WTC11 (cell line): ENCODE data around the gene DYNC1I1. TPM values are rescaled to one million over a fixed set of nuclear protein-coding genes. Genes with fewer than 3 reads are reported as not detected.

Experiments
- ATAC-seq: fragments of 200-7000 bp; cut with Tn5 transposase; 2 replicates; pipeline ENCODE4 v1.10.0; 2021; ENCODE audit warnings: mild to moderate bottlenecking, moderate library complexity
- CTCF ChIA-PET: fragments of 300-600 bp; sonication (Branson Sonifier 250); formaldehyde crosslinking; loops from one replicate; lab custom pipeline; 2021; ENCODE audit warnings: antibody characterized with exemption; lab: Charles Lee
- POLR2A ChIA-PET: fragments of 350-600 bp; sonication (Branson Sonifier 250); formaldehyde crosslinking; loops from one replicate; lab custom pipeline; 2021; ENCODE audit warnings: antibody characterized with exemption; lab: Charles Lee
- DNase-seq: peaks from one replicate; pipeline ENCODE4 v3.0.0; 2021; ENCODE audit warnings: low spot score
- H3K27ac Mint-ChIP-seq: 2 replicates; pipeline ENCODE4 v1.8.0; 2021; ENCODE audit warnings: mixed read lengths
- H3K27me3 Mint-ChIP-seq: 2 replicates; pipeline ENCODE4 v1.8.0; 2021; ENCODE audit warnings: low read depth, mild to moderate bottlenecking, moderate library complexity, mixed read lengths
- H3K36me3 Mint-ChIP-seq: 2 replicates; pipeline ENCODE4 v1.8.0; 2021; ENCODE audit warnings: mixed read lengths
- H3K4me1 Mint-ChIP-seq: 2 replicates; pipeline ENCODE4 v1.8.0; 2022; ENCODE audit warnings: mixed read lengths
- H3K4me3 Mint-ChIP-seq: 2 replicates; pipeline ENCODE4 v1.8.0; 2021; ENCODE audit warnings: mild to moderate bottlenecking, moderate library complexity, mixed read lengths
- H3K9me3 Mint-ChIP-seq: 2 replicates; pipeline ENCODE4 v1.8.0; 2021; ENCODE audit warnings: mixed read lengths
- CDX4 ChIP-seq: fragments of 250-450 bp; sonication (Bioruptor Pico); IDR thresholded peaks from 2 replicates; pipeline ENCODE4 v1.9.0; 2021; ENCODE audit warnings: moderate library complexity, mild to moderate bottlenecking, inconsistent platforms, borderline replicate concordance
- ERG ChIP-seq: fragments of 250-450 bp; sonication (Bioruptor Pico); IDR thresholded peaks from 2 replicates; pipeline ENCODE4 v1.8.0; 2021; ENCODE audit warnings: mild to moderate bottlenecking
- ESRRA ChIP-seq: sonication (generic); formaldehyde crosslinking; IDR thresholded peaks from 2 replicates; pipeline ENCODE4 v1.8.1; 2022; ENCODE audit warnings: mild to moderate bottlenecking, missing genetic modification reagents, borderline replicate concordance
- ETV6 ChIP-seq: sonication (generic); formaldehyde crosslinking; IDR thresholded peaks from 2 replicates; pipeline ENCODE4 v1.8.1; 2022; ENCODE audit warnings: mild to moderate bottlenecking, missing genetic modification reagents
- GABPB1 ChIP-seq: sonication (generic); formaldehyde crosslinking; IDR thresholded peaks from 2 replicates; pipeline ENCODE4 v1.8.1; 2023; ENCODE audit warnings: mild to moderate bottlenecking, missing genetic modification reagents
- NFATC4 ChIP-seq: fragments of 250-450 bp; sonication (Bioruptor Pico); IDR thresholded peaks from 2 replicates; pipeline ENCODE4 v1.9.0; 2021; ENCODE audit warnings: mild to moderate bottlenecking
- NFYB ChIP-seq: sonication (generic); formaldehyde crosslinking; conservative IDR thresholded peaks from 2 replicates; pipeline ENCODE4 v1.8.0; 2022; ENCODE audit warnings: low read depth, missing genetic modification reagents
- NR2C2 ChIP-seq: sonication (generic); formaldehyde crosslinking; IDR thresholded peaks from 2 replicates; pipeline ENCODE4 v1.8.0; 2022; ENCODE audit warnings: mild to moderate bottlenecking, missing genetic modification reagents
- RELA ChIP-seq: sonication (generic); formaldehyde crosslinking; IDR thresholded peaks from 2 replicates; pipeline ENCODE4 v1.8.1; 2022; ENCODE audit warnings: missing genetic modification reagents, mild to moderate bottlenecking, borderline replicate concordance
- SMAD3 ChIP-seq: sonication (generic); formaldehyde crosslinking; IDR thresholded peaks from 2 replicates; pipeline ENCODE4 v1.8.0; 2022; ENCODE audit warnings: missing genetic modification reagents, mild to moderate bottlenecking, borderline replicate concordance
- TP53 ChIP-seq: sonication (generic); formaldehyde crosslinking; IDR thresholded peaks from 2 replicates; pipeline ENCODE4 v1.8.1; 2023; ENCODE audit warnings: mild to moderate bottlenecking, missing genetic modification reagents
- ZBTB21 ChIP-seq: sonication (generic); formaldehyde crosslinking; IDR thresholded peaks from 2 replicates; pipeline ENCODE4 v1.8.1; 2023; ENCODE audit warnings: mild to moderate bottlenecking, missing genetic modification reagents, borderline replicate concordance
- ZMAT4 ChIP-seq: fragments of 250-450 bp; sonication (Bioruptor Pico); IDR thresholded peaks from 2 replicates; pipeline ENCODE4 v1.9.0; 2021; ENCODE audit warnings: mild to moderate bottlenecking
- ZNF121 ChIP-seq: sonication (generic); formaldehyde crosslinking; IDR thresholded peaks from 2 replicates; pipeline ENCODE4 v1.8.0; 2023; ENCODE audit warnings: missing genetic modification reagents
- ZNF263 ChIP-seq: sonication (generic); formaldehyde crosslinking; IDR thresholded peaks from 2 replicates; pipeline ENCODE4 v1.8.1; 2022; ENCODE audit warnings: low read depth, mild to moderate bottlenecking, moderate library complexity, missing genetic modification reagents
- ZNF416 ChIP-seq: fragments of 250-450 bp; sonication (Bioruptor Pico); IDR thresholded peaks from 2 replicates; pipeline ENCODE4 v1.9.0; 2021; ENCODE audit warnings: mild to moderate bottlenecking, inconsistent platforms
- ZNF423 ChIP-seq: fragments of 250-450 bp; sonication (Bioruptor Pico); IDR thresholded peaks from 2 replicates; pipeline ENCODE4 v2.1.2; 2022; ENCODE audit warnings: mild to moderate bottlenecking, moderate library complexity
- total RNA-seq: library from RNA; stranded (reverse); gene quantifications from 3 replicates; pipeline ENCODE4 v1.2.3, GENCODE V29; 2021
- TF ChIP-seq, protein P1 (sequence below): sonication (generic); formaldehyde crosslinking; IDR thresholded peaks from 2 replicates; pipeline ENCODE4 v1.8.1; 2022; ENCODE audit warnings: mild to moderate bottlenecking, moderate library complexity, missing genetic modification reagents
- TF ChIP-seq, protein P2 (sequence below): sonication (generic); formaldehyde crosslinking; conservative IDR thresholded peaks from 2 replicates; pipeline ENCODE4 v1.8.1; 2022; ENCODE audit warnings: mild to moderate bottlenecking, missing genetic modification reagents
- TF ChIP-seq, protein P3 (sequence below): sonication (generic); formaldehyde crosslinking; IDR thresholded peaks from 2 replicates; pipeline ENCODE4 v1.8.1; 2023; ENCODE audit warnings: mild to moderate bottlenecking, missing genetic modification reagents
- TF ChIP-seq, protein P4 (sequence below): fragments of 250-450 bp; sonication (Bioruptor Pico); IDR thresholded peaks from 2 replicates; pipeline ENCODE4 v1.9.0; 2021; ENCODE audit warnings: mild to moderate bottlenecking

The DYNC1I1 gene
- total RNA-seq, 1 experiment from 2014 or later = 2.8 TPM

- CTCF ChIA-PET = interaction anchor here (1.1 kb wide), 1 partner anchor 1106 kb away, joined by 3 read pairs; no protein-coding TSS in a partner anchor
- POLR2A ChIA-PET = interaction anchor here (0.8 kb wide), 1 partner anchor 118 kb away, joined by 3 read pairs; no protein-coding TSS in a partner anchor
- TF ChIP-seq, protein P1, sequence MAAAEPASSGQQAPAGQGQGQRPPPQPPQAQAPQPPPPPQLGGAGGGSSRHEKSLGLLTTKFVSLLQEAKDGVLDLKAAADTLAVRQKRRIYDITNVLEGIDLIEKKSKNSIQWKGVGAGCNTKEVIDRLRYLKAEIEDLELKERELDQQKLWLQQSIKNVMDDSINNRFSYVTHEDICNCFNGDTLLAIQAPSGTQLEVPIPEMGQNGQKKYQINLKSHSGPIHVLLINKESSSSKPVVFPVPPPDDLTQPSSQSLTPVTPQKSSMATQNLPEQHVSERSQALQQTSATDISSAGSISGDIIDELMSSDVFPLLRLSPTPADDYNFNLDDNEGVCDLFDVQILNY (CRISPR knock-in tag) = no peak
- TF ChIP-seq NFATC4 (CRISPR knock-in tag) (no peak), ERG (CRISPR knock-in tag) (no peak)
- TF ChIP-seq, all 79 proteins: peak for 0
- DNase-seq (no peak), ATAC-seq (no peak)
- Mint-ChIP-seq H3K36me3 (no peaks in the 10 kb centered on the region), H3K4me1 (no peaks in the 10 kb centered on the region), H3K27me3 (no peaks in the 10 kb centered on the region), H3K9me3 (no peaks in the 10 kb centered on the region), H3K4me3 (no peak overlapping the region), H3K27ac (no peak overlapping the region)
Observed at GRCh38 chr7:95922191-95922590, 149.8 kb downstream of the DYNC1I1 start.

DNA sequence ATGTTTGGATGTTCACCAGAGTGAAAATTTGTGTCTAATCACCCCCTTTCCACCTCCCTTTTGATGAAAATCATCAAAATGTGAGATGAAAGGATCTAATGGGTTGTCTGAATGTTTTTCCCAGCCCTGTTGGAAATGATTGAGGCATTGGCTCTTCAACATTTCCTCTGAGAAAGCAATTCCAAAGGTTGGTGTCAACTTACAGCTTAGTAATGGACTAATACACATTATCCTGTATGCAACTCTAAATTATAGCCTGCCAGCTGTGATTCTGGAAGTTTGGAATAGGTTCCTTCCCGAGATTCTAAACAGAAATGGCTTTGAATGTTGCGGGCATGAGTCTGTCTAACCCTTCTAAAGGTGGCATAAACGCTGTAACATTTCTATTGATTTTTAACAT is 152.9 kb downstream of the DYNC1I1 start:
- no peak overlapping the region for H3K4me3 Mint-ChIP-seq
- TF ChIP-seq ZMAT4 (CRISPR knock-in tag) (no peak), NFYB (CRISPR knock-in tag) (no peak), NR2C2 (CRISPR knock-in tag) (no peak), SMAD3 (no peak), GABPB1 (CRISPR knock-in tag) (no peak), ZBTB21 (CRISPR knock-in tag) (no peak), ZNF263 (CRISPR knock-in tag) (no peak)
- TF ChIP-seq, protein P2, sequence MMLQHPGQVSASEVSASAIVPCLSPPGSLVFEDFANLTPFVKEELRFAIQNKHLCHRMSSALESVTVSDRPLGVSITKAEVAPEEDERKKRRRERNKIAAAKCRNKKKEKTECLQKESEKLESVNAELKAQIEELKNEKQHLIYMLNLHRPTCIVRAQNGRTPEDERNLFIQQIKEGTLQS (CRISPR knock-in tag) = no peak
- TF ChIP-seq, all 79 proteins: peak for 0
- POLR2A ChIA-PET = no interaction called here
- CTCF ChIA-PET = interaction anchor here (0.9 to 1.6 kb wide), 2 partner anchors 8 to 113 kb away, joined by 3 read pairs; no protein-coding TSS in a partner anchor
- H3K27ac Mint-ChIP-seq = no peak overlapping the region
- DNase-seq (no peak), ATAC-seq (no peak)
- H3K36me3 Mint-ChIP-seq = no peaks in the 10 kb centered on the region
- H3K9me3 Mint-ChIP-seq = no peaks in the 10 kb centered on the region
- no peaks in the 10 kb centered on the region for H3K4me1 Mint-ChIP-seq
- no peaks in the 10 kb centered on the region for H3K27me3 Mint-ChIP-seq

DNA sequence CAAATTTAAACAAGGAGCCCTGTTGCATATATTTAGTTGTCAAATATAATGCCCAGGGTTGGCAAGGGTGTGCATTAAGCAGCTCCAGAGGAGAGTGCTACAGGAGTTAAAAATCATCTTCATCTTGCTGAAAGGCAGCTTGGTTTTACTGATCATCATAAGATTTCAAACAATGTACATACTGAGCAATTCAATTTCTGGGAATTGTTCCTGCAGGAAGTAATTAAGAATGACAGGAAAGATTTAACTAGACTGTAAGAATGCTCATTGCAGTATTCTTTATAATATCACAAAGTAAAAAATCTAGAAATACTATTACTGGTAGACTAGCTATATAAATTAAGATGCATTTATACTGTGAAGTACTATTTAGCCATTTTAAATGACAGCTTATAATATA is 153.6 kb downstream of the DYNC1I1 start:
- no peak for ATAC-seq

GRCh38 chr7:95927756-95928155 is 155.4 kb downstream of the DYNC1I1 start:
- CTCF ChIA-PET = interaction anchor here (1.3 kb wide), 1 partner anchor 28 kb away, joined by 3 read pairs; no protein-coding TSS in a partner anchor
- Mint-ChIP-seq H3K36me3 (no peaks in the 10 kb centered on the region), H3K4me1 (no peaks in the 10 kb centered on the region), H3K27ac (no peak overlapping the region; the same call in 1 of the 2 replicates), H3K4me3 (no peak overlapping the region), H3K9me3 (no peaks in the 10 kb centered on the region), H3K27me3 (no peaks in the 10 kb centered on the region)
- DNase-seq (no peak), ATAC-seq (no peak)
- POLR2A ChIA-PET = no interaction called here
- TF ChIP-seq, protein P3, sequence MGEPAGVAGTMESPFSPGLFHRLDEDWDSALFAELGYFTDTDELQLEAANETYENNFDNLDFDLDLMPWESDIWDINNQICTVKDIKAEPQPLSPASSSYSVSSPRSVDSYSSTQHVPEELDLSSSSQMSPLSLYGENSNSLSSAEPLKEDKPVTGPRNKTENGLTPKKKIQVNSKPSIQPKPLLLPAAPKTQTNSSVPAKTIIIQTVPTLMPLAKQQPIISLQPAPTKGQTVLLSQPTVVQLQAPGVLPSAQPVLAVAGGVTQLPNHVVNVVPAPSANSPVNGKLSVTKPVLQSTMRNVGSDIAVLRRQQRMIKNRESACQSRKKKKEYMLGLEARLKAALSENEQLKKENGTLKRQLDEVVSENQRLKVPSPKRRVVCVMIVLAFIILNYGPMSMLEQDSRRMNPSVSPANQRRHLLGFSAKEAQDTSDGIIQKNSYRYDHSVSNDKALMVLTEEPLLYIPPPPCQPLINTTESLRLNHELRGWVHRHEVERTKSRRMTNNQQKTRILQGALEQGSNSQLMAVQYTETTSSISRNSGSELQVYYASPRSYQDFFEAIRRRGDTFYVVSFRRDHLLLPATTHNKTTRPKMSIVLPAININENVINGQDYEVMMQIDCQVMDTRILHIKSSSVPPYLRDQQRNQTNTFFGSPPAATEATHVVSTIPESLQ (CRISPR knock-in tag) = no peak
- no peak for TF ChIP-seq ZNF121 (CRISPR knock-in tag)
- TF ChIP-seq TP53 (CRISPR knock-in tag) = no peak
- TF ChIP-seq, protein P4, sequence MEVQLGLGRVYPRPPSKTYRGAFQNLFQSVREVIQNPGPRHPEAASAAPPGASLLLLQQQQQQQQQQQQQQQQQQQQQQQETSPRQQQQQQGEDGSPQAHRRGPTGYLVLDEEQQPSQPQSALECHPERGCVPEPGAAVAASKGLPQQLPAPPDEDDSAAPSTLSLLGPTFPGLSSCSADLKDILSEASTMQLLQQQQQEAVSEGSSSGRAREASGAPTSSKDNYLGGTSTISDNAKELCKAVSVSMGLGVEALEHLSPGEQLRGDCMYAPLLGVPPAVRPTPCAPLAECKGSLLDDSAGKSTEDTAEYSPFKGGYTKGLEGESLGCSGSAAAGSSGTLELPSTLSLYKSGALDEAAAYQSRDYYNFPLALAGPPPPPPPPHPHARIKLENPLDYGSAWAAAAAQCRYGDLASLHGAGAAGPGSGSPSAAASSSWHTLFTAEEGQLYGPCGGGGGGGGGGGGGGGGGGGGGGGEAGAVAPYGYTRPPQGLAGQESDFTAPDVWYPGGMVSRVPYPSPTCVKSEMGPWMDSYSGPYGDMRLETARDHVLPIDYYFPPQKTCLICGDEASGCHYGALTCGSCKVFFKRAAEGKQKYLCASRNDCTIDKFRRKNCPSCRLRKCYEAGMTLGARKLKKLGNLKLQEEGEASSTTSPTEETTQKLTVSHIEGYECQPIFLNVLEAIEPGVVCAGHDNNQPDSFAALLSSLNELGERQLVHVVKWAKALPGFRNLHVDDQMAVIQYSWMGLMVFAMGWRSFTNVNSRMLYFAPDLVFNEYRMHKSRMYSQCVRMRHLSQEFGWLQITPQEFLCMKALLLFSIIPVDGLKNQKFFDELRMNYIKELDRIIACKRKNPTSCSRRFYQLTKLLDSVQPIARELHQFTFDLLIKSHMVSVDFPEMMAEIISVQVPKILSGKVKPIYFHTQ = no peak
- TF ChIP-seq ETV6 (CRISPR knock-in tag) = no peak
- no peak for TF ChIP-seq CDX4 (CRISPR knock-in tag)
- no peak for TF ChIP-seq ZBTB21 (CRISPR knock-in tag)
- TF ChIP-seq RELA = no peak
- no peak for TF ChIP-seq ESRRA (CRISPR knock-in tag)
- TF ChIP-seq ZNF423 (CRISPR knock-in tag) = no peak

More for the DNA sequence above, 153.6 kb downstream of the DYNC1I1 start:
- no peak overlapping the region for H3K27ac Mint-ChIP-seq
- no peak for TF ChIP-seq ZNF416 (CRISPR knock-in tag)
- H3K36me3 Mint-ChIP-seq = no peaks in the 10 kb centered on the region
- no peak for DNase-seq
- H3K4me3 Mint-ChIP-seq = no peak overlapping the region
- ChIA-PET POLR2A (no interaction called here), CTCF (interaction anchor here (1.6 kb wide), 1 partner anchor 9 kb away, joined by 3 read pairs; no protein-coding TSS in a partner anchor)
- no peaks in the 10 kb centered on the region for H3K27me3 Mint-ChIP-seq
- no peaks in the 10 kb centered on the region for H3K4me1 Mint-ChIP-seq
- H3K9me3 Mint-ChIP-seq = no peaks in the 10 kb centered on the region
